ENCODE results near the gene KHDC4. TPM values are rescaled to one million over a fixed set of nuclear protein-coding genes. Genes with fewer than 3 reads are reported as not detected.
A peak's percentile ranks its signal among the peaks of the same experiment; 100 is the strongest.

KHDC4 gene
- total and polyA plus RNA-seq, 10 of the 15 experiments (the other 5 are each of a cell fraction or from before 2014, with no cell fraction given): 11.7 to 109 (median 41.9) TPM

GRCh38 chr1:155978325-155978972, 44.2 kb upstream of the KHDC4 start, which contains the start of gene ARHGEF2 (continued):
- TF ChIP-seq BCL3 (IDR thresholded peaks at IDR 0.05; ENCODE audit: borderline replicate concordance, insufficient read depth, low read depth, low read length, poor library complexity, severe bottlenecking): peak; percentile 13
- TF ChIP-seq DPF2 (IDR thresholded peaks at IDR 0.05): peak; percentile 70
- peak; percentile 11; the same call in 1 of the 2 replicates for TF ChIP-seq MTA2 (IDR thresholded peaks at IDR 0.05; ENCODE audit: low read depth)
- TF ChIP-seq ATF3 (IDR thresholded peaks at IDR 0.05; ENCODE audit: borderline replicate concordance, extremely low read depth, low read depth, low read length): no peak
- no peak for TF ChIP-seq GABPA (IDR thresholded peaks at IDR 0.05; ENCODE audit: low read depth)
- TF ChIP-seq MYC (IDR thresholded peaks at IDR 0.05; ENCODE audit: insufficient read depth, insufficient read length, insufficient replicate concordance, low read length, severe bottlenecking): peak; percentile 21
- TF ChIP-seq NFYB (IDR thresholded peaks at IDR 0.05; ENCODE audit: insufficient read depth, low read depth, low read length): 0 out of 2 replicates have a peak, but pooled peaks have one; percentile 15
- peak; percentile 37; the same call in 1 of the 2 replicates for TF ChIP-seq CHD1 (IDR thresholded peaks at IDR 0.05; ENCODE audit: low read depth, low read length)
- TF ChIP-seq NKRF (conservative IDR thresholded peaks at IDR 0.05): peak; percentile 55; the same call in 1 of the 2 replicates
- 0 out of 2 replicates have a peak, but pooled peaks have one; percentile 44 for TF ChIP-seq CREM (IDR thresholded peaks at IDR 0.05; ENCODE audit: low read depth)
- TF ChIP-seq ETV6 (conservative IDR thresholded peaks at IDR 0.05 in 1 of 2, IDR thresholded peaks at IDR 0.05 in 1 of 2; ENCODE audit: borderline replicate concordance in 1 of 2, low read depth in 1 of 2): no peak; a peak in 1 of 4 replicates
- TF ChIP-seq STAT1 (conservative IDR thresholded peaks at IDR 0.05): no peak
- no peak for TF ChIP-seq HDAC6 (IDR thresholded peaks at IDR 0.05; ENCODE audit: unreplicated experiment)
- TF ChIP-seq CHD2 (IDR thresholded peaks at IDR 0.05; ENCODE audit: borderline replicate concordance, low read depth, low read length): peak; percentile 77
- 0 out of 2 replicates have a peak, but pooled peaks have one; percentile 20 for TF ChIP-seq TCF3 (IDR thresholded peaks at IDR 0.05; ENCODE audit: borderline replicate concordance, insufficient read depth, low read depth, low read length)
- peak; percentile 62; the same call in 1 of the 2 replicates for TF ChIP-seq POLR2AphosphoS2 (IDR thresholded peaks at IDR 0.05; ENCODE audit: low read depth, low read length)
- 0 out of 2 replicates have a peak, but pooled peaks have one; percentile 15 for TF ChIP-seq IKZF1 (conservative IDR thresholded peaks at IDR 0.05)
- TF ChIP-seq ZNF687 (IDR thresholded peaks at IDR 0.05): no peak; the same call in 1 of the 2 replicates
- TF ChIP-seq YY1 (IDR thresholded peaks at IDR 0.05; ENCODE audit: low read depth, low read length): 0 out of 2 replicates have a peak, but pooled peaks have one; percentile 11
- TF ChIP-seq EGR1 (IDR thresholded peaks at IDR 0.05; ENCODE audit: borderline replicate concordance in 1 of 2, low read depth in 2 of 2, low read length in 2 of 2): peak in 1 of 2 experiments; percentile 84; a peak in 2 of 3 replicates
- TF ChIP-seq TCF12 (IDR thresholded peaks at IDR 0.05; ENCODE audit: low read depth, low read length): 0 out of 2 replicates have a peak, but pooled peaks have one; percentile 29
